Measurements from ENCODE around the gene ASCL2. TPM values are rescaled to one million over a fixed set of nuclear protein-coding genes. Genes with fewer than 3 reads are reported as not detected.

Gene ASCL2
- total RNA-seq, 4 donors from 2014 or later: 2.3 to 14.7 (median 3.0) TPM; not detected in 1

DNA sequence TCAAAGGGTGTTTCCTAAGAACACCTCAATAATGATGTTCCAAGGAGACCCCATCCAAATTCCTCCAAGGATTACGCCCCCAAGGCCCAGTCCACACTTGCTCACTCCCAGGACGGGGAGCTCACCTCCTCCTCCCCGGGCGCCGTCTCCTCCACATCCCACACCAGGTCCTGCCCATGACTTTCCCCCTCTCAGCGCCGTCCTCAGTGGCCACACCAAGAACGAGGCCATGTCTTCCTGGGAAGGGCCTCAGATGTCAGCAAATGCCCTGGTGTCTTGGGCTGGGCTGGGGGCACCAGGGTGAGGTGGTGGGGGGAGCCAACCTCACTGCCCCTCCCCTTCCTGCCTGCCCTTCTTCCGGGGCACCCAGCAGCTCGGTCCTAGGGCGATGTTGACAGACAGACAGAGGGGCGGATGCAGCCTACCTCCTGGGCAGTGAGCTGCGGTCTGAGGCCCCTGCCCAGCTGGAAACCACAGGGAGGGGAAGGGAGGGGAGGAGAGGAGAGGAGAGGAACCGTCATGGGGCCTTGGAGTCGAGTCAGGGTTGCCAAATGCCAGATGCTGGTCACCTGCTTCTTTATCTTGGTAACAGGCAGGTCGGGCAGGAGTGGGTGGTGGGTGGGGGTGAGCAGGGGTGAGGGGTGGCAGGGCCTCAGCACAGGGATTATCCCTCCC, 31.4 kb upstream of the ASCL2 start, which contains the start of the genes C11orf21 and TSPAN32:
Gene C11orf21 (minus strand): TSS at position 288 of the 675 bp plus-strand sequence. CDS start 110 bp downstream, at position 178.
Gene TSPAN32 (plus strand): TSS at position 383 of the 675 bp plus-strand sequence. CDS start 137 bp downstream, at position 520.
- Histone ChIP-seq H3K27ac (peak within 1 kb of the TSS; percentile 40 to 94 (median 66)), H3K27me3 (no peaks in the 10 kb centered on the region), H3K9me3 (no peaks in the 10 kb centered on the region), H3K4me3 (peak within 1 kb of the TSS in 2 of 4 donors; percentile 1 to 5), H3K36me3 (no peaks in the 10 kb centered on the region), H3K4me1 (peaks cover 10 to 45% (median 23%) of the 10 kb centered on the region in 4 donors)
- DNase-seq: peak; percentile 57
- WGBS, 2 donors (ENCODE audit: low coverage in 1 of 2): 51% methylated on average over 14 of the region's 16 CpGs; no CpG with 5 or more reads in 1 of the 2 donors
- in situ Hi-C loops (cut with MboI; ENCODE audit: low pct_ligation_motif_present in 1 of 4, low pct_unique_long_range_greater_than_20kb in 1 of 4, low sequenced_read_pairs in 3 of 4) (loop anchor here in 1 of 4 donors (25.0 kb wide), 1 partner anchor 586 kb away; the partner anchor contains the start of gene CDKN1C), intact Hi-C loops (cut with DNase I; ENCODE audit: low total_unique reads) (no loop called here)
- TF ChIP-seq, protein P1, sequence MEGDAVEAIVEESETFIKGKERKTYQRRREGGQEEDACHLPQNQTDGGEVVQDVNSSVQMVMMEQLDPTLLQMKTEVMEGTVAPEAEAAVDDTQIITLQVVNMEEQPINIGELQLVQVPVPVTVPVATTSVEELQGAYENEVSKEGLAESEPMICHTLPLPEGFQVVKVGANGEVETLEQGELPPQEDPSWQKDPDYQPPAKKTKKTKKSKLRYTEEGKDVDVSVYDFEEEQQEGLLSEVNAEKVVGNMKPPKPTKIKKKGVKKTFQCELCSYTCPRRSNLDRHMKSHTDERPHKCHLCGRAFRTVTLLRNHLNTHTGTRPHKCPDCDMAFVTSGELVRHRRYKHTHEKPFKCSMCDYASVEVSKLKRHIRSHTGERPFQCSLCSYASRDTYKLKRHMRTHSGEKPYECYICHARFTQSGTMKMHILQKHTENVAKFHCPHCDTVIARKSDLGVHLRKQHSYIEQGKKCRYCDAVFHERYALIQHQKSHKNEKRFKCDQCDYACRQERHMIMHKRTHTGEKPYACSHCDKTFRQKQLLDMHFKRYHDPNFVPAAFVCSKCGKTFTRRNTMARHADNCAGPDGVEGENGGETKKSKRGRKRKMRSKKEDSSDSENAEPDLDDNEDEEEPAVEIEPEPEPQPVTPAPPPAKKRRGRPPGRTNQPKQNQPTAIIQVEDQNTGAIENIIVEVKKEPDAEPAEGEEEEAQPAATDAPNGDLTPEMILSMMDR (IDR thresholded peaks at IDR 0.05): no peak
- no peak for TF ChIP-seq EP300 (IDR thresholded peaks at IDR 0.05; ENCODE audit: low read depth)
- no peak for TF ChIP-seq POLR2AphosphoS5 (IDR thresholded peaks at IDR 0.05)

- no peaks in the 10 kb centered on the region for H3K9me3 ChIP-seq
- 65% methylated on average over 24 of the region's 24 CpGs; no CpG with 5 or more reads in 1 of the 2 donors for WGBS, 2 donors (ENCODE audit: low coverage in 1 of 2)
- no peak for TF ChIP-seq POLR2A (IDR thresholded peaks at IDR 0.05)
- TF ChIP-seq, protein P1 (IDR thresholded peaks at IDR 0.05): no peak
- no peak for TF ChIP-seq EP300 (IDR thresholded peaks at IDR 0.05; ENCODE audit: low read depth)
- TF ChIP-seq POLR2AphosphoS5 (IDR thresholded peaks at IDR 0.05): no peak
- no peak for DNase-seq
- no peaks in the 10 kb centered on the region for H3K27me3 ChIP-seq
- peak overlapping the region in 2 of 4 donors; percentile 1 to 5 for H3K4me3 ChIP-seq
- intact Hi-C loops (cut with DNase I; ENCODE audit: low total_unique reads) (no loop called here), in situ Hi-C loops (cut with MboI; ENCODE audit: low pct_ligation_motif_present in 1 of 4, low pct_unique_long_range_greater_than_20kb in 1 of 4, low sequenced_read_pairs in 3 of 4) (loop anchor here in 1 of 4 donors (25.0 kb wide), 1 partner anchor 586 kb away; the partner anchor contains the start of gene CDKN1C)
- H3K36me3 ChIP-seq: no peaks in the 10 kb centered on the region
- peaks cover 6 to 40% (median 19%) of the 10 kb centered on the region in 4 donors for H3K4me1 ChIP-seq
- H3K27ac ChIP-seq: peak overlapping the region; percentile 40 to 94 (median 66)
Measured at GRCh38 chr11:2300936-2301630, 30.7 kb upstream of the ASCL2 start.

- no peaks in the 10 kb centered on the region for H3K36me3 ChIP-seq
- no peaks in the 10 kb centered on the region for H3K9me3 ChIP-seq
- 57% methylated on average over 12 of the region's 19 CpGs; no CpG with 5 or more reads in 1 of the 2 donors for WGBS, 2 donors (ENCODE audit: low coverage in 1 of 2)
- in situ Hi-C loops (cut with MboI; ENCODE audit: low pct_ligation_motif_present in 1 of 4, low pct_unique_long_range_greater_than_20kb in 1 of 4, low sequenced_read_pairs in 3 of 4) (loop anchor here in 1 of 4 donors (25.0 kb wide), 1 partner anchor 587 kb away; the partner anchor contains the start of gene CDKN1C), intact Hi-C loops (cut with DNase I; ENCODE audit: low total_unique reads) (no loop called here)
- TF ChIP-seq, protein P1 (IDR thresholded peaks at IDR 0.05): no peak
- peak overlapping the region in 3 of 4 donors; percentile 40 to 94 (median 84) for H3K27ac ChIP-seq
- H3K4me3 ChIP-seq: no peak overlapping the region
- DNase-seq: no peak
- H3K4me1 ChIP-seq: peaks cover 0 to 33% (median 13%) of the 10 kb centered on the region in 4 donors
- no peaks in the 10 kb centered on the region for H3K27me3 ChIP-seq
Measured at GRCh38 chr11:2300290-2300935, 30.0 kb upstream of the ASCL2 start.
